Measurements from ENCODE around the gene NEK1. TPM values are rescaled to one million over a fixed set of nuclear protein-coding genes. Genes with fewer than 3 reads are reported as not detected.

NEK1 gene
- total RNA-seq, 1 experiment from 2014 or later = 12.3 TPM

DNA sequence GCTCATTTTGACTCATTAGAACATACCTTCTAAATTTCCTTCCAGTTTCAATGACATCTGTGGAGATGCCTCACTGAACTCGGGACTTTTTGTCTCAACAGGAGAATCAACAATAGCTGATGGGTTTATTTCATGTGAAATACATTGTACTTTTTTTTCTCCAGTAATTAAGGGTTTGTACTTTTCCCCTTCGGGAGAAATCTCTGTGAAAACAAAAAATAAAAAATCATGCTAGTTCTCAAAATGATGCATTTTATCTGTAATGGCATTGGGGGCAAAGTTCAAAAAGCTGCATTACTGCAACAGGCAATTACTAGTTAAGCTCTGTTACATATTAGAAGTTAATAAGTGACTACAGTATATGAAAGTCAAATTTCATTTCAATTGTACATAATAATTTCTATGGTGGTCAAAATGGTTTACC, 174.3 kb downstream of the NEK1 start:
- H4K8ac ChIP-seq (replicated peaks; ENCODE audit: insufficient read length, low read depth, low read length) = no peak overlapping the region
- no peak overlapping the region for H2BK5ac ChIP-seq (ENCODE audit: insufficient read length, low read length)
- H3K79me1 ChIP-seq (ENCODE audit: insufficient read depth, low read depth, low read length, poor library complexity, severe bottlenecking) = no peaks in the 10 kb centered on the region
- H2BK12ac ChIP-seq (ENCODE audit: insufficient read length, low read depth, low read length) = no peak overlapping the region
- no peaks in the 10 kb centered on the region for H3K4me1 ChIP-seq (ENCODE audit: insufficient read depth, low read length)
- H4K20me1 ChIP-seq (ENCODE audit: control insufficient read depth, insufficient read depth, insufficient read length) = no peaks in the 10 kb centered on the region
- Mint-ChIP-seq H3K36me3 (ENCODE audit: insufficient read depth in 1 of 3, low read depth in 3 of 3) (0 out of 7 replicates have a peak, but pooled peaks cover 0 to 5% (median 0%) of the 10 kb centered on the region in 3 experiments), H3K27me3 (ENCODE audit: low read depth) (no peaks in the 10 kb centered on the region), H3K27ac (no peak overlapping the region), H3K9me3 (peaks cover 0 to 6% of the 10 kb centered on the region in 2 experiments; a peak in 2 of 5 replicates), H3K4me1 (peaks cover 3% of the 10 kb centered on the region in 2 experiments; a peak in 3 of 4 replicates), H3K4me3 (no peak overlapping the region)
- H3K14ac ChIP-seq (ENCODE audit: insufficient read depth, low read length) = no peak overlapping the region
- H2BK15ac ChIP-seq (ENCODE audit: low read depth, low read length) = no peak overlapping the region
- no peaks in the 10 kb centered on the region for H3K23me2 ChIP-seq (ENCODE audit: insufficient read length, low read depth, low read length, poor library complexity, severe bottlenecking)
- H3K79me2 ChIP-seq (ENCODE audit: insufficient read depth, low read length) = no peaks in the 10 kb centered on the region
- H3T11ph ChIP-seq (ENCODE audit: low read length) = no peak overlapping the region
- H3K18ac ChIP-seq (ENCODE audit: insufficient read length, low read depth, low read length) = no peak overlapping the region
- H2BK120ac ChIP-seq (ENCODE audit: low read depth, low read length, poor library complexity, severe bottlenecking) = no peak overlapping the region
- WGBS (ENCODE audit: extremely low coverage, insufficient read length, low lambda C conversion rate) = no CpG with 5 or more reads among the region's 2 CpGs
- no peak overlapping the region for H2AFZ ChIP-seq (ENCODE audit: low read length)
- DNase-seq = no peak
- H4K91ac ChIP-seq (ENCODE audit: insufficient read length, low read depth, low read length) = no peak overlapping the region
- no peak overlapping the region for H3K4ac ChIP-seq (ENCODE audit: low read depth, low read length)
- H3K56ac ChIP-seq (ENCODE audit: insufficient read length, low read depth, low read length) = no peak overlapping the region
- no peak overlapping the region for H2AK5ac ChIP-seq (ENCODE audit: insufficient read length, low read length)
- H3K9ac ChIP-seq (ENCODE audit: extremely low read depth, insufficient read length, low read length) = no peak overlapping the region
- H3K27ac ChIP-seq (ENCODE audit: insufficient read length, low read depth, low read length) = no peak overlapping the region
- H3K27me3 ChIP-seq (ENCODE audit: insufficient read depth, low read length) = no peaks in the 10 kb centered on the region
- no peak overlapping the region for H3K4me2 ChIP-seq (ENCODE audit: insufficient read depth, insufficient read length, low read length)
- H2BK20ac ChIP-seq (ENCODE audit: low read depth, low read length, poor library complexity, severe bottlenecking) = no peak overlapping the region
- TF ChIP-seq, protein P1, sequence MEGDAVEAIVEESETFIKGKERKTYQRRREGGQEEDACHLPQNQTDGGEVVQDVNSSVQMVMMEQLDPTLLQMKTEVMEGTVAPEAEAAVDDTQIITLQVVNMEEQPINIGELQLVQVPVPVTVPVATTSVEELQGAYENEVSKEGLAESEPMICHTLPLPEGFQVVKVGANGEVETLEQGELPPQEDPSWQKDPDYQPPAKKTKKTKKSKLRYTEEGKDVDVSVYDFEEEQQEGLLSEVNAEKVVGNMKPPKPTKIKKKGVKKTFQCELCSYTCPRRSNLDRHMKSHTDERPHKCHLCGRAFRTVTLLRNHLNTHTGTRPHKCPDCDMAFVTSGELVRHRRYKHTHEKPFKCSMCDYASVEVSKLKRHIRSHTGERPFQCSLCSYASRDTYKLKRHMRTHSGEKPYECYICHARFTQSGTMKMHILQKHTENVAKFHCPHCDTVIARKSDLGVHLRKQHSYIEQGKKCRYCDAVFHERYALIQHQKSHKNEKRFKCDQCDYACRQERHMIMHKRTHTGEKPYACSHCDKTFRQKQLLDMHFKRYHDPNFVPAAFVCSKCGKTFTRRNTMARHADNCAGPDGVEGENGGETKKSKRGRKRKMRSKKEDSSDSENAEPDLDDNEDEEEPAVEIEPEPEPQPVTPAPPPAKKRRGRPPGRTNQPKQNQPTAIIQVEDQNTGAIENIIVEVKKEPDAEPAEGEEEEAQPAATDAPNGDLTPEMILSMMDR (conservative IDR thresholded peaks at IDR 0.05) = no peak
- H4K5ac ChIP-seq (ENCODE audit: insufficient read length, low read depth, low read length) = no peak overlapping the region
- H3K23ac ChIP-seq (ENCODE audit: insufficient read length, low read depth, low read length) = no peak overlapping the region
- no peaks in the 10 kb centered on the region for H3K9me3 ChIP-seq (ENCODE audit: control insufficient read depth, low read depth, low read length)

All from H9 (cell line).